ENCODE results near the gene SHISAL1.

GRCh38 chr22:44313385-44314006 is 745 bp upstream of the SHISAL1 start:
- no peak for TF ChIP-seq POLR2A (IDR thresholded peaks at IDR 0.05; ENCODE audit: low read depth)
- TF ChIP-seq, protein P1, sequence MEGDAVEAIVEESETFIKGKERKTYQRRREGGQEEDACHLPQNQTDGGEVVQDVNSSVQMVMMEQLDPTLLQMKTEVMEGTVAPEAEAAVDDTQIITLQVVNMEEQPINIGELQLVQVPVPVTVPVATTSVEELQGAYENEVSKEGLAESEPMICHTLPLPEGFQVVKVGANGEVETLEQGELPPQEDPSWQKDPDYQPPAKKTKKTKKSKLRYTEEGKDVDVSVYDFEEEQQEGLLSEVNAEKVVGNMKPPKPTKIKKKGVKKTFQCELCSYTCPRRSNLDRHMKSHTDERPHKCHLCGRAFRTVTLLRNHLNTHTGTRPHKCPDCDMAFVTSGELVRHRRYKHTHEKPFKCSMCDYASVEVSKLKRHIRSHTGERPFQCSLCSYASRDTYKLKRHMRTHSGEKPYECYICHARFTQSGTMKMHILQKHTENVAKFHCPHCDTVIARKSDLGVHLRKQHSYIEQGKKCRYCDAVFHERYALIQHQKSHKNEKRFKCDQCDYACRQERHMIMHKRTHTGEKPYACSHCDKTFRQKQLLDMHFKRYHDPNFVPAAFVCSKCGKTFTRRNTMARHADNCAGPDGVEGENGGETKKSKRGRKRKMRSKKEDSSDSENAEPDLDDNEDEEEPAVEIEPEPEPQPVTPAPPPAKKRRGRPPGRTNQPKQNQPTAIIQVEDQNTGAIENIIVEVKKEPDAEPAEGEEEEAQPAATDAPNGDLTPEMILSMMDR (IDR thresholded peaks at IDR 0.05), result no peak
- no peak for TF ChIP-seq POLR2AphosphoS5 (IDR thresholded peaks at IDR 0.05)
